GM12878 (cell line): ENCODE measurements around the gene IL6R. TPM values are rescaled to one million over a fixed set of nuclear protein-coding genes. Genes with fewer than 3 reads are reported as not detected.
A peak's percentile ranks its signal among the peaks of the same experiment; 100 is the strongest.

ENCODE experiments used
- ATAC-seq: fragments of 200-7000 bp; cut with Tn5 transposase; 3 replicates; pipeline ENCODE4 v1.9.1; 2020; ENCODE audit warnings: mild to moderate bottlenecking, moderate library complexity
- BruUV-seq: library from RNA; stranded (reverse); fragments of 400-500 nt; replicated peaks from 2 replicates; lab custom pipeline; 2021; lab: Mats Ljungman, UMichigan
- CTCF ChIA-PET: fragments of 300-600 bp; sonication (Branson Sonifier 250); formaldehyde crosslinking; extraction: SDS; loops from one replicate; lab custom pipeline; 2021; ENCODE audit warnings: inconsistent platforms; lab: Yijun Ruan, JAX
- POLR2A ChIA-PET: fragments of 350-600 bp; formaldehyde crosslinking; extraction: SDS; loops from one replicate; lab custom pipeline; 2021; ENCODE audit warnings: inconsistent platforms; lab: Charles Lee
- RAD21 ChIA-PET: fragments of 300-600 bp; sonication (Branson Sonifier 250); formaldehyde crosslinking; loops from one replicate; lab custom pipeline; 2023; ENCODE audit warnings: antibody characterized with exemption; ENCODE audit not compliant: unreplicated experiment; lab: Charles Lee
- SMC1A ChIA-PET: fragments of 300-600 bp; sonication (Branson Sonifier 250); formaldehyde crosslinking; loops from one replicate; lab custom pipeline; 2023; ENCODE audit not compliant: unreplicated experiment, uncharacterized antibody; lab: Charles Lee
- DNase-seq: peaks from one replicate; pipeline ENCODE4 v3.0.0-alpha.2; 2011; ENCODE audit warnings: low read depth, low spot score
- FAIRE-seq: peaks from 3 replicates; lab custom pipeline; 2011; peaks lifted over from hg19 to GRCh38; lab: Jason Lieb, UNC
- H2AFZ ChIP-seq: 2 replicates; pipeline ENCODE4 v1.6.0; 2011; ENCODE audit warnings: low read depth, low read length, control low read depth; ENCODE audit not compliant: control insufficient read depth
- H3K27ac ChIP-seq: 2 replicates; pipeline ENCODE4 v1.5.1; 2011; ENCODE audit warnings: control low read depth; ENCODE audit not compliant: control insufficient read depth, insufficient read depth
- H3K27me3 ChIP-seq, 2 experiments: replicated peaks in 1 of 2; 2 replicates each; pipeline versions ENCODE4 v1.6.0 to v1.6.1; 2011; ENCODE audit warnings: low read length in 1 of 2; ENCODE audit not compliant: control insufficient read depth in 2 of 2, insufficient read depth in 2 of 2
- H3K36me3 ChIP-seq, 2 experiments: 2 replicates each; pipeline ENCODE4 v1.5.1; 2011; ENCODE audit warnings: low read length in 1 of 2; ENCODE audit not compliant: control insufficient read depth in 2 of 2, insufficient read depth in 2 of 2
- H3K4me1 ChIP-seq: 2 replicates; pipeline ENCODE4 v1.6.1; 2011; ENCODE audit warnings: mild to moderate bottlenecking, low read length, moderate library complexity, mixed read lengths; ENCODE audit not compliant: control insufficient read depth, insufficient read depth
- H3K4me2 ChIP-seq: 2 replicates; pipeline ENCODE4 v1.6.0; 2011; ENCODE audit warnings: control low read depth; ENCODE audit not compliant: control insufficient read depth, insufficient read depth
- H3K4me3 ChIP-seq: fragments of 200-600 bp; sonication (generic); 2 replicates; pipeline ENCODE4 v1.5.1; 2016
- H3K79me2 ChIP-seq: 2 replicates; pipeline ENCODE4 v1.6.0; 2011; ENCODE audit warnings: low read length; ENCODE audit not compliant: control insufficient read depth, insufficient read depth
- H3K9ac ChIP-seq: 2 replicates; pipeline ENCODE4 v1.8.0; 2011; ENCODE audit warnings: low read length, control low read depth, mixed read lengths; ENCODE audit not compliant: control insufficient read depth, insufficient read depth
- H3K9me3 ChIP-seq: replicated peaks from 3 replicates; pipeline ENCODE4 v1.5.1; 2011; ENCODE audit warnings: mild to moderate bottlenecking, low read length; ENCODE audit not compliant: control insufficient read depth, insufficient read depth
- H4K20me1 ChIP-seq: 2 replicates; pipeline ENCODE4 v1.6.0; 2011; ENCODE audit not compliant: control insufficient read depth, insufficient read depth
- ATF7 ChIP-seq: fragments of 450-650 bp; IDR thresholded peaks from 2 replicates; pipeline ENCODE4 v1.6.1; 2016; ENCODE audit warnings: low read depth, mild to moderate bottlenecking
- MLLT1 ChIP-seq: fragments of 450-650 bp; IDR thresholded peaks from 2 replicates; pipeline ENCODE4 v1.6.1; 2016; ENCODE audit warnings: mild to moderate bottlenecking
- MTA3 ChIP-seq: IDR thresholded peaks from 2 replicates; pipeline ENCODE4 v1.6.1; 2012; ENCODE audit warnings: low read length, inconsistent platforms, borderline replicate concordance
- WGBS: methylation state at CpG from one replicate; pipeline ENCODE4 v1.1.6; 2016; ENCODE audit warnings: low lambda C conversion rate; ENCODE audit not compliant: insufficient replicate concordance, insufficient coverage; ENCODE audit errors: missing lambda C conversion rate; 5-methylcytosine and 5-hydroxymethylcytosine counted together
- in situ Hi-C: fragments of 300-500 bp; cut with MboI; formaldehyde crosslinking; loops from 9 replicates; pipeline ENCODE4 v1.14.3; 2018; ENCODE audit warnings: mixed read lengths
- intact Hi-C: fragments of 100-400 bp; cut with micrococcal nuclease; formaldehyde crosslinking; loops from one replicate; pipeline ENCODE4 v1.14.2; 2022; ENCODE audit not compliant: unreplicated experiment
- polyA plus RNA-seq, 11 experiments: library from polyadenylated mRNA; depleted of rRNA in 4 of 11; unstranded in 6 of 11; stranded (reverse) in 5 of 11; fragments of >200 nt; fragmentation: Nextera tagmentation in 4 of 11; fragmentation: Illumina TruSeq in 1 of 11; extraction: Ambion mirVana in 4 of 11; extraction: Trizol in 1 of 11; gene quantifications; 1 replicate in 1 of 11; 2 replicates in 10 of 11; pipeline versions ENCODE4 v1.2.1 to v1.2.3, GENCODE V29; 2011 to 2016; ENCODE audit warnings: inconsistent platforms in 2 of 11, missing spikeins in 2 of 11, low read depth in 1 of 11
- total RNA-seq, 4 experiments: library from RNA; depleted of rRNA in 3 of 4; stranded (reverse); fragments of >200 nt in 3 of 4; fragmentation: Illumina TruSeq in 1 of 4; extraction: Trizol in 1 of 4; gene quantifications; 2 replicates each; pipeline versions ENCODE4 v1.2.1 to v1.2.3, GENCODE V29; 2013 to 2021

The IL6R gene
- total and polyA plus RNA-seq, 10 of the 15 experiments (the other 5 are each of a cell fraction or from before 2014, with no cell fraction given) = 1.9 to 43.4 (median 17.5) TPM

GRCh38 chr1:154391086-154391770 lies 13.9 kb upstream of the IL6R start:
- CTCF ChIA-PET = interaction anchor here (0.6 to 2.0 kb wide), 10 partner anchors 9 to 554 kb away, joined by 3 to 8 read pairs (median 4); no protein-coding TSS in a partner anchor
- intact Hi-C loops = no loop called here
- no peak overlapping the region for H3K4me3 ChIP-seq
- BruUV-seq = no TSS peak
- in situ Hi-C loops = no loop called here
- no peaks in the 10 kb centered on the region for H3K36me3 ChIP-seq
- no peak overlapping the region for H2AFZ ChIP-seq
- no peak overlapping the region for H3K9ac ChIP-seq
- H3K79me2 ChIP-seq = no peaks in the 10 kb centered on the region
- no peak overlapping the region for H3K27ac ChIP-seq
- TF ChIP-seq MLLT1 (peak; percentile 65; the same call in 1 of the 2 replicates), MTA3 (no peak), ATF7 (no peak)
- TF ChIP-seq, all 136 proteins: peak for 1
- no peak for ATAC-seq
- no peaks in the 10 kb centered on the region; the same call in 1 of the 2 replicates for H3K4me1 ChIP-seq
- ChIA-PET SMC1A (interaction anchor here (0.6 to 4.3 kb wide), 6 partner anchors 8 to 155 kb away, joined by 3 to 19 read pairs (median 4); no protein-coding TSS in a partner anchor), RAD21 (interaction anchor here (0.6 to 1.1 kb wide), 7 partner anchors 9 to 53 kb away, joined by 3 to 5 read pairs (median 3); no protein-coding TSS in a partner anchor), POLR2A (interaction anchor here (0.6 to 2.3 kb wide), 8 partner anchors 12 to 888 kb away, joined by 3 to 11 read pairs (median 4); no protein-coding TSS in a partner anchor)
- DNase-seq = no peak
- no peak overlapping the region for H3K4me2 ChIP-seq
- WGBS = 70% methylated on average over 6 of the region's 9 CpGs
- no peak for FAIRE-seq
- no peaks in the 10 kb centered on the region for H3K27me3 ChIP-seq
- H3K9me3 ChIP-seq = no peaks in the 10 kb centered on the region; the same call in 2 of the 3 replicates
- H4K20me1 ChIP-seq = no peaks in the 10 kb centered on the region
